Esophagus muscularis mucosa (tissue), 4 donors: ENCODE measurements around the gene CTSH. TPM values are rescaled to one million over a fixed set of nuclear protein-coding genes. Genes with fewer than 3 reads are reported as not detected.
"Not testable (repeated sequence)": the region's sequence is repeated elsewhere in the genome, so short reads cannot be mapped to it uniquely, and the experiment has no call there.

Experiments
- DNase-seq: peaks from one replicate; pipeline ENCODE4 v3.0.0-alpha.2; 2017; ENCODE audit errors: extremely low spot score
- H3K27ac ChIP-seq, 4 donors: fragments of 200-600 bp; sonication (generic); replicated peaks in 1 of 4; 1 replicate in 3 of 4; 2 replicates in 1 of 4; pipeline ENCODE4 v1.5.1; 2016 to 2019; ENCODE audit warnings: mild to moderate bottlenecking in 1 of 4
- H3K27me3 ChIP-seq, 4 donors: fragments of 200-600 bp; sonication (generic); one replicate each; pipeline versions ENCODE4 v1.5.1 to v1.6.0; 2016 to 2019
- H3K36me3 ChIP-seq, 4 donors: fragments of 200-600 bp; sonication (generic); one replicate each; pipeline ENCODE4 v1.5.1; 2016 to 2019
- H3K4me1 ChIP-seq, 4 donors: fragments of 200-600 bp; sonication (generic); one replicate each; pipeline ENCODE4 v1.5.1; 2016 to 2019
- H3K4me3 ChIP-seq, 4 donors: fragments of 200-600 bp; sonication (generic); 1 replicate in 2 of 4; 2 replicates in 2 of 4; pipeline ENCODE4 v1.5.1; 2016 to 2019; ENCODE audit warnings: mild to moderate bottlenecking in 4 of 4, moderate library complexity in 1 of 4
- H3K9me3 ChIP-seq, 4 donors: fragments of 200-600 bp; sonication (generic); 1 replicate in 3 of 4; 2 replicates in 1 of 4; pipeline ENCODE4 v1.5.1; 2016 to 2019
- EP300 ChIP-seq: sonication (generic); formaldehyde crosslinking; IDR thresholded peaks from one replicate; pipeline ENCODE4 v1.6.1; 2017; ENCODE audit warnings: antibody characterized with exemption
- POLR2A ChIP-seq: fragments of 450-650 bp; IDR thresholded peaks from one replicate; pipeline ENCODE4 v1.6.1; 2017; ENCODE audit warnings: antibody characterized with exemption, moderate library complexity, mild to moderate bottlenecking, low read depth
- POLR2AphosphoS5 ChIP-seq, 2 donors: sonication (generic); formaldehyde crosslinking; IDR thresholded peaks; one replicate each; pipeline ENCODE4 v1.6.1; 2017; ENCODE audit warnings: antibody characterized with exemption in 2 of 2
- WGBS: methylation state at CpG from one replicate; pipeline ENCODE4 v1.1.5; 2018; 5-methylcytosine and 5-hydroxymethylcytosine counted together
- intact Hi-C: fragments of 100-400 bp; cut with DNase I; formaldehyde crosslinking; loops from one replicate; pipeline ENCODE4 v1.15.1; 2023
- total RNA-seq, 4 donors: library from RNA; depleted of rRNA; stranded (reverse); fragments of >200 nt; gene quantifications; one replicate each; pipeline versions ENCODE4 v1.1.0 to v1.2.1, GENCODE V29; 2016
- TF ChIP-seq, protein P1 (sequence below), 3 experiments: fragments of 200-600 bp in 2 of 3; fragments of 450-650 bp in 1 of 3; sonication (generic) in 2 of 3; IDR thresholded peaks; one replicate each; pipeline ENCODE4 v1.5.1; 2017 to 2019; ENCODE audit warnings: antibody characterized with exemption in 3 of 3, mild to moderate bottlenecking in 2 of 3, moderate library complexity in 1 of 3

CTSH gene
- total RNA-seq, 4 donors from 2014 or later = 56.1 to 114 (median 74.9) TPM

DNA sequence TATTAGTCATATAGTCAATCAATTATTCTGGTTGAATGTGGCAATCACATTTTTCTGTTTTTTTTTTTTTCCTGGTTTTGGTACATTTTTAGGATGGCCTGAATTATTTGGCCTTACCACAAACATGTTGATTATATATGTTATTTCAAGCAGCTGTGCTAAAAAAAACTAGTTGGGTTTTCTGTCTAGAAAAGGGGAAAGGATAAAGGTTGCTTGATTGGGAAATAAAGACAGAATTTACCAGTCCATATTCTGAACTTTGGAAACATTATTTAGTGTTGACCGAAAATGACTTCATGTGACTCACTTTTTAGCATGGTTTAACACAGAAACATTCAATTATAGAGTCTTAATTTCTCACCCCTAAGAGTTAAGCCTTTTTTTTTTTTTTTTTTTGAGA, 64.0 kb downstream of the CTSH start:
- Histone ChIP-seq H3K27ac (no peak overlapping the region), H3K4me3 (no peak overlapping the region), H3K9me3 (no peaks in the 10 kb centered on the region), H3K27me3 (no peaks in the 10 kb centered on the region), H3K4me1 (peaks cover 72 to 88% (median 84%) of the 10 kb centered on the region in 4 donors), H3K36me3 (peaks cover 0 to 50% (median 15%) of the 10 kb centered on the region in 4 donors)
- DNase-seq = no peak
- TF ChIP-seq EP300 (no peak), POLR2AphosphoS5 (IDR thresholded peaks at IDR 0.05) (no peak), POLR2A (no peak)
- TF ChIP-seq, protein P1, sequence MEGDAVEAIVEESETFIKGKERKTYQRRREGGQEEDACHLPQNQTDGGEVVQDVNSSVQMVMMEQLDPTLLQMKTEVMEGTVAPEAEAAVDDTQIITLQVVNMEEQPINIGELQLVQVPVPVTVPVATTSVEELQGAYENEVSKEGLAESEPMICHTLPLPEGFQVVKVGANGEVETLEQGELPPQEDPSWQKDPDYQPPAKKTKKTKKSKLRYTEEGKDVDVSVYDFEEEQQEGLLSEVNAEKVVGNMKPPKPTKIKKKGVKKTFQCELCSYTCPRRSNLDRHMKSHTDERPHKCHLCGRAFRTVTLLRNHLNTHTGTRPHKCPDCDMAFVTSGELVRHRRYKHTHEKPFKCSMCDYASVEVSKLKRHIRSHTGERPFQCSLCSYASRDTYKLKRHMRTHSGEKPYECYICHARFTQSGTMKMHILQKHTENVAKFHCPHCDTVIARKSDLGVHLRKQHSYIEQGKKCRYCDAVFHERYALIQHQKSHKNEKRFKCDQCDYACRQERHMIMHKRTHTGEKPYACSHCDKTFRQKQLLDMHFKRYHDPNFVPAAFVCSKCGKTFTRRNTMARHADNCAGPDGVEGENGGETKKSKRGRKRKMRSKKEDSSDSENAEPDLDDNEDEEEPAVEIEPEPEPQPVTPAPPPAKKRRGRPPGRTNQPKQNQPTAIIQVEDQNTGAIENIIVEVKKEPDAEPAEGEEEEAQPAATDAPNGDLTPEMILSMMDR (IDR thresholded peaks at IDR 0.05) = no peak
- intact Hi-C loops = no loop called here
- 90% methylated on average over 1 of the region's 1 CpG for WGBS

DNA sequence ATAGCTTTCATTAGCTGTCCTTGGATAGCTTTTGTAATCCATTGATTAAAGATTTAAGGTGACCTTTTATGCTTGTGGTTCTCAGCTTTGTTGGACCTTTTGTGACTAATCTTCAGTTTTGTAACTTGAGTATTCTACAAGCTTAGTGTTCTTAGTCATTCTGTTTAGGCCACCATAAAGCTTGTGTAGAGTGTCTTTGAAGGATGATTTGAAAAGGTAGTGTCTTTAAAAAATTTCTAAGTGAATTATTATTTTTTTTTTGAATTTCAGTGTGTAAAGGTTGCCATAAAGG, 64.7 kb downstream of the CTSH start:
- H3K27me3 ChIP-seq = no peaks in the 10 kb centered on the region
- H3K4me3 ChIP-seq = no peak overlapping the region
- H3K9me3 ChIP-seq = no peaks in the 10 kb centered on the region
- TF ChIP-seq POLR2AphosphoS5 (IDR thresholded peaks at IDR 0.05) (no peak), EP300 (no peak), POLR2A (no peak)
- TF ChIP-seq, protein P1 (IDR thresholded peaks at IDR 0.05) = no peak
- H3K27ac ChIP-seq = peak overlapping the region in 2 of 4 donors; percentile 0 to 61
- intact Hi-C loops = no loop called here
- peaks cover 78 to 91% (median 88%) of the 10 kb centered on the region in 4 donors for H3K4me1 ChIP-seq
- no peak for DNase-seq
- H3K36me3 ChIP-seq = peaks cover 0 to 47% (median 15%) of the 10 kb centered on the region in 4 donors

DNA sequence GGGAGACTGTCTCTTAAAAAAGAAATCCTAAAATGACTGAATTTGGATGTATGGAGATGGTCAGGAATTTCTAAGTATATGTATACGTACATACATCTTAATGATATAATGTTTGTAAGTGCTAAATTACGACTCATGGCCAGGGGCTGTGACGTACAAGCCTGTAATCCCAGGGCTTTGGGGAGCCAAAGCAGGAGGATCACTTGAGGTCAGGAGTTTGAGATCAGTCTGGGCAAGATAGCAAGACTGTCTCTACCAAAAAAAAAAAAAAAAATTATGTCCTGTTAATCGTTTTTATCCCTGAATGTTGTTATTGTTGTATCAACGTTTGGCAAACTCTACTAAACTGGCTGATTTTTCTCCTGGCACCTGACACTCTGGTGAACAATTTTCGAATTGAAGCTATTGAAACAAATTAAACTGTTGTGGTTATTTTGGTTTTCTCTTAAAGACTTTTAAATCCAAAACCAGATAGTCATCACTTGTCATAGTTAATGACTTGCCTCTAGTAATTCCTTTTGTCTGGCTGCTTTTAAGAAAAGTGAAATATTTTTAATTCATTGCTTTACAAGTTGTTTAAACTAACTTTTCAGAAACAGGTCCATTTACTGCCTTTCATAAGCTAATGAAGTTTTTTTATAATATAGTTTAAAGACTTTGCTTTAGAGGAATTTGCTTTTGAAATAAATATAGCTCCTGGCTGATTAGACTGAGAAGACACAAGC, 65.2 kb downstream of the CTSH start:
- intact Hi-C loops = no loop called here
- H3K4me3 ChIP-seq = no peak overlapping the region
- WGBS = 25% methylated on average over 6 of the region's 6 CpGs
- H3K9me3 ChIP-seq = no peaks in the 10 kb centered on the region
- H3K27me3 ChIP-seq = no peaks in the 10 kb centered on the region
- H3K27ac ChIP-seq = peak overlapping the region in 3 of 4 donors; percentile 34 to 61 (median 40)
- peaks cover 79 to 91% (median 88%) of the 10 kb centered on the region in 4 donors for H3K4me1 ChIP-seq
- TF ChIP-seq EP300 (no peak), POLR2AphosphoS5 (IDR thresholded peaks at IDR 0.05) (no peak), POLR2A (no peak)
- TF ChIP-seq, protein P1 (IDR thresholded peaks at IDR 0.05) = no peak
- peaks cover 0 to 42% (median 15%) of the 10 kb centered on the region in 4 donors for H3K36me3 ChIP-seq
- no peak for DNase-seq

DNA sequence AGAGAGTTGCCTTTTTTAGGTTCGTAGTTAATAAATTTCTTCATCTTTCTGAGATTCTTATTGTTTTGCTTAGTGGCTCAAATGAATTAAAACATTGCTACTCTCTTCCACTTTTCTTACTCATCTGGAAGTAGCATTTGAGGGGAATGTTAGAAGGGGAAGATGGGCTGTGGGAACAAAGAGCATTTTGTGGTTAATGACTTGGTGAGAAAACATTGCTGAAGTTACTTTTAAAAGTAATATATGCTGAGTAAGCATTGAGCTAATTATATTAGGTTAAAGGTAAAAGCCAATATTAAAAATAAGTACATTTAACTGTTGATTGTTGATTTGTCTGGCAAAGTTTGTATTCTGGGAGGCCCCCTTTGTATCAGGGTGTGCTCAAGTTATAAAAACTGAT, 66.5 kb downstream of the CTSH start:
- no peak for DNase-seq
- peaks cover 0 to 31% (median 11%) of the 10 kb centered on the region in 4 donors for H3K36me3 ChIP-seq
- peaks cover 79 to 88% (median 85%) of the 10 kb centered on the region in 4 donors for H3K4me1 ChIP-seq
- peak overlapping the region in 1 of 4 donors; percentile 2 for H3K4me3 ChIP-seq
- H3K27ac ChIP-seq = no peak overlapping the region
- H3K27me3 ChIP-seq = no peaks in the 10 kb centered on the region
- intact Hi-C loops = no loop called here
- TF ChIP-seq POLR2A (no peak), EP300 (no peak), POLR2AphosphoS5 (IDR thresholded peaks at IDR 0.05) (no peak)
- TF ChIP-seq, protein P1 (IDR thresholded peaks at IDR 0.05) = no peak
- WGBS = 37% methylated on average over 1 of the region's 1 CpG
- H3K9me3 ChIP-seq = no peaks in the 10 kb centered on the region

DNA sequence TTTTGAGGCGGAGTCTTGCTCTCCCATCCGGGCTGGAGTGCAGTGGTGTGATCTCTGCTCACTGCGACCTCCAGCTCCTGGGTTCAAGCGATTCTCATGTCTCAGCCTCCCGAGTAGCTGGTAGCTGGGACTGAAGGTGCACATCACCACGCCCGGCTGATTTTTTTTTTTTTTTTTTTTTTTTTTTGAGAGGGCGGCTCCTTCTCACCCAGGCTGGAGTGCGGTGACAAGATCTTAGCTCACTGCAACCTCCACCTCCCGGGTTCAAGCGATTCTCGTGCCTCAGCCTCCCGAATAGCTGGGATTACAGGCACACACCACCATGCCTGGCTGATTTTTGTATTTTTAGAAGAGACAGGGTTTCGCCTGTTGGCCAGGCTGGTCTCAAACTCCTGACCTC, 67.9 kb downstream of the CTSH start:
- Histone ChIP-seq H3K27ac (peak overlapping the region in 3 of 4 donors; percentile 64 to 100 (median 100)), H3K4me1 (peaks cover 76 to 82% (median 79%) of the 10 kb centered on the region in 4 donors), H3K36me3 (peaks cover 0 to 17% (median 7%) of the 10 kb centered on the region in 4 donors), H3K4me3 (peak overlapping the region in 3 of 4 donors; percentile 12 to 43 (median 24))
- DNase-seq, intact Hi-C loops, H3K27me3 ChIP-seq, H3K9me3 ChIP-seq: not testable (repeated sequence)
- WGBS = 79% methylated on average over 14 of the region's 14 CpGs
